C4-2B (cell line): ENCODE results near the gene CCDC85C.

Experiments
- ZFX ChIP-seq: fragments of 450-650 bp; IDR thresholded peaks from 2 replicates; pipeline ENCODE4 v1.6.1; 2017
- TF ChIP-seq, protein P1 (sequence below): fragments of 450-650 bp; conservative IDR thresholded peaks from 2 replicates; pipeline ENCODE4 v1.5.1; 2017; ENCODE audit warnings: mild to moderate bottlenecking

DNA sequence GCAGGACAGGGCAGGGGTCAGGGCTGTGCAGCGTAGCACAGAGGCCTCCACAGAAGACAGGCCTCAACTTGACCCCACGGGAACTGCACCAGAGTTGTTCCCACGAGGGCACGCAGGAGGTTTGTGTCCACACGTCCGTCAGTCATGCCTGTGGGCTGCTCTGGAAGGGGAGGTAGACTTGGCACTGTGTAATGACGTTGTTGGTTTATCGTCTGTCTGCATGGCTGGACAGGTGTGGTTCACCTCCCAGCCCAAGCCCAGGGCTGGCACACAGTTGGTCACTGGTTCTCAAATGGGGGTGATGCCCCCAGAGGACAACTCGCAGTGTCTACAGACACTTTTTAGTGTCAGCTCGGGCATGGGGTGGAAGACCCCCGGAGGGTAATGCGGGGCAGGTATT lies 77.0 kb downstream of the CCDC85C start:
- TF ChIP-seq, protein P1, sequence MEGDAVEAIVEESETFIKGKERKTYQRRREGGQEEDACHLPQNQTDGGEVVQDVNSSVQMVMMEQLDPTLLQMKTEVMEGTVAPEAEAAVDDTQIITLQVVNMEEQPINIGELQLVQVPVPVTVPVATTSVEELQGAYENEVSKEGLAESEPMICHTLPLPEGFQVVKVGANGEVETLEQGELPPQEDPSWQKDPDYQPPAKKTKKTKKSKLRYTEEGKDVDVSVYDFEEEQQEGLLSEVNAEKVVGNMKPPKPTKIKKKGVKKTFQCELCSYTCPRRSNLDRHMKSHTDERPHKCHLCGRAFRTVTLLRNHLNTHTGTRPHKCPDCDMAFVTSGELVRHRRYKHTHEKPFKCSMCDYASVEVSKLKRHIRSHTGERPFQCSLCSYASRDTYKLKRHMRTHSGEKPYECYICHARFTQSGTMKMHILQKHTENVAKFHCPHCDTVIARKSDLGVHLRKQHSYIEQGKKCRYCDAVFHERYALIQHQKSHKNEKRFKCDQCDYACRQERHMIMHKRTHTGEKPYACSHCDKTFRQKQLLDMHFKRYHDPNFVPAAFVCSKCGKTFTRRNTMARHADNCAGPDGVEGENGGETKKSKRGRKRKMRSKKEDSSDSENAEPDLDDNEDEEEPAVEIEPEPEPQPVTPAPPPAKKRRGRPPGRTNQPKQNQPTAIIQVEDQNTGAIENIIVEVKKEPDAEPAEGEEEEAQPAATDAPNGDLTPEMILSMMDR: no peak
- TF ChIP-seq ZFX: no peak
